OCI-LY7 (cell line): ENCODE results near the gene KCNAB3. TPM values are rescaled to one million over a fixed set of nuclear protein-coding genes. Genes with fewer than 3 reads are reported as not detected.
A peak's percentile ranks its signal among the peaks of the same experiment; 100 is the strongest.

Source experiments
- BruUV-seq: library from RNA; stranded (reverse); fragments of 400-500 nt; replicated peaks from 2 replicates; lab custom pipeline; 2021; lab: Mats Ljungman, UMichigan
- CTCF ChIA-PET: fragments of 300-600 bp; sonication (Branson Sonifier 250); formaldehyde crosslinking; loops from one replicate; lab custom pipeline; 2022; ENCODE audit warnings: antibody characterized with exemption; ENCODE audit not compliant: unreplicated experiment; lab: Charles Lee
- POLR2A ChIA-PET: fragments of 300-600 bp; sonication (Branson Sonifier 250); formaldehyde crosslinking; loops from one replicate; lab custom pipeline; 2022; ENCODE audit warnings: antibody characterized with exemption; lab: Charles Lee
- DNase-seq: peaks from one replicate; pipeline ENCODE4 v3.0.0-alpha.2; 2015; ENCODE audit warnings: low spot score
- H2AFZ ChIP-seq: fragments of 200-600 bp; sonication (generic), shearing (Covaris generic); 2 replicates; pipeline ENCODE4 v1.6.1; 2014; ENCODE audit warnings: mild to moderate bottlenecking, antibody characterized with exemption, low read length, moderate library complexity
- H3K27ac ChIP-seq: fragments of 200-600 bp; sonication (generic); 2 replicates; pipeline ENCODE4 v1.5.1; 2014; ENCODE audit warnings: mixed run types, low read depth, mild to moderate bottlenecking, moderate library complexity, low read length, inconsistent platforms; ENCODE audit not compliant: poor library complexity, severe bottlenecking
- H3K36me3 ChIP-seq: fragments of 200-600 bp; sonication (generic); 2 replicates; pipeline ENCODE4 v1.6.1; 2014; ENCODE audit warnings: mild to moderate bottlenecking, antibody characterized with exemption, low read length, moderate library complexity, mixed read lengths; ENCODE audit not compliant: insufficient read depth
- H3K4me1 ChIP-seq: fragments of 200-600 bp; sonication (generic); 2 replicates; pipeline ENCODE4 v1.5.1; 2014; ENCODE audit warnings: mild to moderate bottlenecking, low read length; ENCODE audit not compliant: insufficient read depth, poor library complexity, severe bottlenecking
- H3K4me2 ChIP-seq: fragments of 200-600 bp; sonication (generic); 2 replicates; pipeline ENCODE4 v1.6.1; 2014; ENCODE audit warnings: mild to moderate bottlenecking, low read length
- H3K4me3 ChIP-seq: fragments of 200-600 bp; sonication (generic); 2 replicates; pipeline ENCODE4 v1.5.1; 2014; ENCODE audit warnings: mild to moderate bottlenecking, low read depth, low read length; ENCODE audit not compliant: poor library complexity, severe bottlenecking
- H3K79me2 ChIP-seq: fragments of 200-600 bp; sonication (generic); 2 replicates; pipeline ENCODE4 v1.6.1; 2016; ENCODE audit warnings: low read depth, mild to moderate bottlenecking, low read length, moderate library complexity, mixed read lengths; ENCODE audit not compliant: insufficient read depth
- H3K9me2 ChIP-seq: fragments of 200-600 bp; sonication (generic); 2 replicates; pipeline ENCODE4 v1.6.1; 2016; ENCODE audit warnings: mild to moderate bottlenecking, low read length, mixed read lengths; ENCODE audit not compliant: insufficient read depth
- H3K9me3 ChIP-seq: fragments of 200-600 bp; sonication (generic); 2 replicates; pipeline ENCODE4 v1.6.1; 2014; ENCODE audit warnings: mild to moderate bottlenecking, mixed run types, low read length, mixed read lengths
- H4K20me1 ChIP-seq: fragments of 200-600 bp; sonication (generic); 2 replicates; pipeline ENCODE4 v1.6.1; 2014; ENCODE audit warnings: mild to moderate bottlenecking, antibody characterized with exemption, low read length, moderate library complexity, mixed read lengths; ENCODE audit not compliant: insufficient read depth
- CTCF ChIP-seq: fragments of 200-600 bp; sonication (generic); conservative IDR thresholded peaks from 2 replicates; pipeline ENCODE4 v1.5.1; 2014; ENCODE audit warnings: mild to moderate bottlenecking, antibody characterized with exemption, low read length, moderate library complexity, mixed read lengths
- EZH2phosphoT487 ChIP-seq: fragments of 200-600 bp; sonication (generic); IDR thresholded peaks from 2 replicates; pipeline ENCODE4 v1.6.1; 2018; ENCODE audit warnings: low read depth, borderline replicate concordance, mild to moderate bottlenecking, mixed run types, antibody characterized with exemption, low read length, moderate library complexity, mixed read lengths
- intact Hi-C: fragments of 100-400 bp; cut with micrococcal nuclease; formaldehyde crosslinking; loops from one replicate; pipeline ENCODE4 v1.10.0; 2022; ENCODE audit not compliant: unreplicated experiment
- total RNA-seq, 2 experiments: library from RNA; depleted of rRNA in 1 of 2; stranded (reverse); fragments of >200 nt in 1 of 2; shearing (Covaris generic) in 1 of 2; gene quantifications; 2 replicates each; pipeline ENCODE4 v1.2.3, GENCODE V29; 2014 to 2022

The KCNAB3 gene
- total RNA-seq, 2 experiments from 2014 or later, result 4.3 to 14.3 TPM

GRCh38 chr17:7888184-7888920 lies 41.3 kb downstream of the KCNAB3 start, which contains the start of gene CHD3:
TSS of gene CHD3 (plus strand) at chr17:7888789. CDS start at chr17:7889001, 212 bp downstream.
- Histone ChIP-seq H3K9me3 (no peaks in the 10 kb centered on the region), H3K27ac (peak within 1 kb of the TSS; percentile 90), H4K20me1 (0 out of 2 replicates have a peak, but pooled peaks cover 5% of the 10 kb centered on the region), H3K79me2 (peaks cover 48% of the 10 kb centered on the region), H3K9me2 (no peaks in the 10 kb centered on the region), H3K4me1 (peaks cover 21% of the 10 kb centered on the region), H3K4me3 (peak within 1 kb of the TSS; percentile 95), H3K36me3 (peaks cover 36% of the 10 kb centered on the region), H2AFZ (peak within 1 kb of the TSS; percentile 19; the same call in 1 of the 2 replicates), H3K4me2 (peak within 1 kb of the TSS; percentile 97)
- no peak for TF ChIP-seq CTCF
- TF ChIP-seq EZH2phosphoT487, result no peak
- DNase-seq, result no peak
- CTCF ChIA-PET, result no interaction called here
- POLR2A ChIA-PET, result no interaction called here
- intact Hi-C loops, result loop anchor here (5.0 kb wide), 1 partner anchor 229 kb away; the partner anchor contains the start of gene ALOXE3
- BruUV-seq, result no TSS peak

- Histone ChIP-seq H3K36me3 (peaks cover 37% of the 10 kb centered on the region), H4K20me1 (0 out of 2 replicates have a peak, but pooled peaks cover 5% of the 10 kb centered on the region), H2AFZ (peak overlapping the region; percentile 19; the same call in 1 of the 2 replicates), H3K9me2 (no peaks in the 10 kb centered on the region), H3K27ac (peak overlapping the region; percentile 90), H3K4me2 (peak overlapping the region; percentile 97), H3K4me1 (peaks cover 28% of the 10 kb centered on the region), H3K4me3 (peak overlapping the region; percentile 95), H3K9me3 (no peaks in the 10 kb centered on the region), H3K79me2 (peaks cover 56% of the 10 kb centered on the region)
- no TSS peak for BruUV-seq
- peak; percentile 90 for DNase-seq
- CTCF ChIA-PET, result no interaction called here
- POLR2A ChIA-PET, result no interaction called here
- TF ChIP-seq CTCF (peak; percentile 18; the same call in 1 of the 2 replicates), EZH2phosphoT487 (no peak)
- intact Hi-C loops, result loop anchor here (1.0 to 5.0 kb wide), 4 partner anchors 25 to 230 kb away; partner anchors contain the start of genes ALOXE3 and NAA38
These were observed 42.0 kb downstream of the KCNAB3 start for GRCh38 chr17:7887482-7888183.
